Stimulated activated CD4-positive, alpha-beta T cell treated with anti-CD3 and anti-CD28 coated beads, Interleukin-1b, Interleukin-23, amount 100 ng/mL, for 4 hours (primary cell): ENCODE measurements around the gene BCOR.

ENCODE experiments used
- DNase-seq, 2 donors: peaks; one replicate each; pipeline ENCODE4 v3.0.0-alpha.2; 2020; ENCODE audit warnings: low read depth in 2 of 2

BCOR gene

GRCh38 chrX:40084471-40085101 lies 13.2 kb downstream of the BCOR start:
- DNase-seq, result no peak

- no peak for DNase-seq
These were observed 13.8 kb downstream of the BCOR start for GRCh38 chrX:40083979-40084359.

DNA sequence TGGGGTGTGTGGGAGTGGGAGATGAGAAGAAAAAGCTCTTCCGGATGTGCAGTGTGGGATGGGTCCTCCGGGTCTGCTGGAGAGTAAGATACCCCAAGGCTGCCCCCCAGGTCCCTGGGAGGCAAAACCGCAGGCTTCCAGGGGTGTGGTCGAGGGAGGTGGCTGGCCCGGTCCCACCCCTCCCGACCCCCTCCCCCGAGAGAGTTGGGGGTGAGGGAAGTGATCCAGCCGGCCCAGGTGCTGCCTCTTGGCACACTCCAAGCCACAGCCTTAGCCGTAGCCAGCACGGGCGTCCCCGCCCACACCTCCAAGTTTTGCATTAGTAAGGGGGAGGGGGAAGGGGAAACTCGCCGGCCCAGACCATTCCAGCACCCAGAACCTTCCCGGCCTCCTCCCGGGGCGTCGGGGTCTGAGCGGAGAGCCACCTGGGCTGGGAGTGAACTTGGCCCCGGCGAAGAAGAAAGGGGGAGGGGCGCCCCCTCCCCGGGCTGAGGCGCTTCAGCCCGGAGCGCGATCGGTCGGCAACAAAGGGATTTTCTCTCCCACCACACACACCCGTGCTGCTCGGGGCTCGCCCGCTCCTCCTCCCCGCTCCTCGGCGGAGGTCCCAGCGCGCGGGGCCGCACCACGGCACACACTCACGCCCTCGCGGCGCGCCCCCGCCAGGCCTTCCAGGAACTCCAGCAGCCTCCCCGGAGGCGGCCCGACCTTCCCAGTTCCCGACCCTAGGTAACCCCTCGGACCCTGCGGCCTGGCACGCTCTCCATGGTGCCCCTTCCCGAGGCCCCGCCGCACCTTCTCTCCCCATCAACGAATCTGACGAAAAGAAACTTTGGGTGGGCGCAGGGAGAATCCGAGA lies 14.4 kb downstream of the BCOR start:
- no peak for DNase-seq

DNA sequence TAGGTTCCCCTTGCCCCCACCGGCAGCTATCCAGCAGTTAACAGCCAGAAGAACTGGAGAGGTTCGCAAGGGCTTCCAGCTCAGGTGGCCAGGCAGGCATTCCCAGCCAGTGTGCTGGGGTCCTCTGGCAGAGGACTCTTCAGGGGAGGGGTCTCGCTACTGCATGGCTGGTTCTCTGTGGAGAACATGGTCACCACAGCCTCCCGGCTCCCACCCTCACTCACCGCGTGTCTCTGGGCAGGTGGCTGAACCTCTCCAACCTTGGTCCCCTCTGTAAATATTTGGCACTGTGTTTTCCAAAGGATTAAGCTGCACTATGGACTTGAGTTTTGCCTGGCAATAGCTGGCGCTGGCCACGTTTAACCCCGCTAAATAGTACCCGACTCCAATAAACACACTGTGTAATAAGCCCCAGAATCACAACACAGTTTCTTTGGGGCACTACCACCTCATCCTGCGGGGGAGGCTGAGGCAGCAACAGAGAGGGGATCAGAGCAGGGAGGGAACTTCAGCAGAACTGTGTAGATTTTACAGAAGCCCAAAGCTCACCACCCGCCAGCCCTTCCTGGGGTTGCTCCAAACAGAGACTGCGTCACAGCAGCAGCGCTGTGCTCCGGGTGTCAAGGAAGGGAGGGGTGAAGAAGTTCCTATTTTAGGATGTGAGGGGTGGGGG lies 15.2 kb downstream of the BCOR start:
- no peak for DNase-seq

GRCh38 chrX:40081679-40082068 lies 16.1 kb downstream of the BCOR start:
- DNase-seq, result no peak

DNA sequence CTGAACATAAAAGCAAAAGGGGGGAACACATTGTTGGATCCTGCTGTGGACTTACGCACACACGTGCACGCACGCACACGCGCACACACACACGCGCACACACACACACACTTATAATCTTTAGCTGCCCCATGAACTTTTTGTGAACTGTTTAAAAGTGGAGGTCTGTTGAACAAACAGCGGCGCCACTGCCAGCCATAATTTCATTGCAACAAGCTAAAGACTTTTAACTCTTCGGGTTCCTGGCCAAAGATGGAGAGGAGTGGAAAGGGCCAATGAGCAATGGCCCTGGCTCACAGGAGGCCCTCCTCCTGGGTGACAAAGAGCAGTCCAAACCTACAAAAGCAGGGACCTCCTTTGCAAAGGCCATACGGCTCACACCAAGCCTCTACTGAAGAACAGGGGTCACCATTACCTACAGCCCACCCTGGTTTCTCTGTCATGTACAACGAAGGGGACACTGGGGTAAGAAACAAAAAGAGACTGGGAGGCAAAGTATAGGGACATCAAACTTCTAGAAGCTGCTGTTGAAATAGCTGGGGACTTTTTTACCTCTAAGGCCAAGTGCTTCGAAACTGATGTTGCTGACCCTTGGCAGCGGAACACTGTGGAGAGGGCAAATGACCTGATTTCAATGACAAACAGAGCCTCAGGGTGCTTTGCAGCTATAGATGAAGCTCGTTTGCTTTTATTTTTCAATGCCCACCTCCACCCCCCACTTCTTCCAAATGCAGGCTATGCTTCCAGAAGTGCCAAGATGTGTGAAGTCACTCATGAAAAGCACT lies 16.7 kb downstream of the BCOR start:
- DNase-seq, result no peak

DNA sequence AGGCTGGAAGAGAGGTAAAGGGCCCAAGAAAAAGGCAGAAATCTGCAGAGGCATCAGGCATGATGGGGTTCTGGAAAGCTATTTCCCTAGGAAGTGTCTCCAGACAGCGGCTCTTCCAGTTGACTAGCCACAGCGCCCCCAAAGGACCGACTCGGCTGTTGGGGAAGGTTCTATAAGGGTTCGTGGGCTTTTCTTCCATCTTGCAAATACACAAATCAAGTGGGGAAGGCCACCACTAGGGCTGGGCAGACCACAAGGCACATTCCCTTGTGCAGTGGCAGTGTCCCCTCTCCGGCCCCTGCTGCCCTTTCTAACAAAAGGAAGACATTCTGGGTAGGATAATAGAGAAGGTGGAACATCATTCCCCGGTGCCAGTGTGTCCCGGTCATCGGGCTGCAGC lies 18.2 kb downstream of the BCOR start:
- no peak for DNase-seq

DNA sequence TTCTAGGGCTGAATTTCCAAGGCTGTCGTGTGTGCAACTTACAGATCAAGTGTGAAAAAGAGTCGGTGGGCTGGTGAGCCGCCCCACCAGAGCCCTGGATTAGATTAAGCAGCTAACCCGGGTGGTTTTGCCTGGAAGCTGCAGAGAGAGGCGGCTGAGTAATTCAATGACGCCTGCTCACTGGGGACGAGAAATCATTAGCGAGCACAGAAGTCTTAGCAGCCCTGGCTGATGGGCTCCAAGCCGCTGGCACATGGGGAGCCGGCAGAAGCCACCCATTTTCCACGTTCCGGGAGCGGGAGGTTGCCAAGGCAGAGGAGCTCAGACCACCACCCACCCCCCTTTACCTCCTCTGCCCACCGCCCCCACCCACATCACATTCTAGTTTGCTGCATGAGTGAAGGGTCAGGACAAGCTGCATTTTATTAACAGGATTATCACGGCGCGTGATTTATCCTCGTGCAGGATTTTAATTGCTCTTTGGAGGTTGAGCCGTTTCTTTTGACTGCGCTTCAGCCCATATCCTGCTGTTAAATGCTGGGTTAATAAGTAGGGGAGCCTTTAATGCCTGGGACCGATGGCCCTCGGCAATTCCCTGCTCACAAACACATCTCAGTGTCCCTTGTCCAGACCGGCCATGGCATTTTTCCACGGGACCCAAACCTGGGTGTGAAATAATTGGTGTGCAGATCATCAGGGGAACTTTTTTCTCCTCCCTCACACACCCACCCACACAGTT lies 19.1 kb downstream of the BCOR start:
- DNase-seq, result no peak

DNA sequence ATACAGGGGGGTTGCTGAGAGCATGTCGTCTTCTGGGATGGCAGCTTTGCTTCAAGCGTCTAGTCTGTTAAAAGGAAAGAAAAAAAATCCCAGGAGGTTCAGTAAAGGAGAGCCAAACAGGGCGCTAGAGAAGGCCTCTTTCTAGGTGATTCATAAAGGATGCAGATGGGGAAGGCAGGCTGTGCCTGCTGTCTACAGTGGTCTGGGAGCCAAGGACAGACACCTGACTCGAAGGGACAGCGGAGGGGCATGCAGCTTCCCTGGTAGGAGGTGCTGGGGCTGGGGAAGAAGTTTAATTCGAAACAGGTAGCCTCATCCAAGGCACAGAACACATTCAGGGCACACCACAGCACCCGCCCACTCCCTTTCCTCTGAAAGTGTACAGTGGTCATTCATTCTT lies 19.9 kb downstream of the BCOR start:
- DNase-seq, result no peak

- no peak for DNase-seq
These were observed 20.8 kb downstream of the BCOR start for GRCh38 chrX:40076750-40077575.

GRCh38 chrX:40074959-40075332 lies 22.8 kb downstream of the BCOR start:
- DNase-seq, result no peak

GRCh38 chrX:40074080-40074958 lies 23.4 kb downstream of the BCOR start:
- no peak for DNase-seq

- DNase-seq, result no peak
These were observed 24.2 kb downstream of the BCOR start for GRCh38 chrX:40073439-40074054.

DNA sequence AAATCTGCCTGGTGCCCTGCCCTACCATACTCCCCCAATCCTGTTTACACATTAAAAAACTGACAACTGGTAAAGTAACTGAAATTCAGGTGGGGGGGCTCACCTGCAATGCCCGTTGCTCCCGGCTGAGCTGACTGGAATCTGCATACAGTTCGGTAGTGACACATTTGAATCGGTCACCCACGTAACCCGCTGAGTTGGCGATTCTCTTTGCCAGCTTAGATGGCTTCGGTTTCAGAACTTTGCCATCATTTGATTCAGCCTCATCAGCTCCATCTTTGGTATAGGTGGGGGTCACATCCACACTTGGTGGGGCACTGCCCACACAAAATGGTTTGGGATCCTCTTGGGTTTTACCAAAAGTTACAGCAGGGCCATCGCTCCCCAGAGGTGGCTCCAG lies 25.5 kb downstream of the BCOR start:
- no peak for DNase-seq

GRCh38 chrX:40068048-40068447 lies 29.7 kb downstream of the BCOR start:
- no peak for DNase-seq

- DNase-seq, result no peak
These were observed 31.1 kb downstream of the BCOR start for GRCh38 chrX:40066700-40067099.

GRCh38 chrX:40065296-40066046 lies 32.3 kb downstream of the BCOR start:
- DNase-seq, result peak in 1 of 2 donors; percentile 14

- no peak for DNase-seq
These were observed 33.6 kb downstream of the BCOR start for GRCh38 chrX:40064055-40064597.
